Inflammatory macrophage treated with lipopolysaccharide for 4 hours (primary cell): ENCODE data around the gene ZSWIM7.
A peak's percentile ranks its signal among the peaks of the same experiment; 100 is the strongest.
"Not testable (repeated sequence)": the region's sequence is repeated elsewhere in the genome, so short reads cannot be mapped to it uniquely, and the experiment has no call there.

ENCODE experiments used
- DNase-seq: peaks from one replicate; pipeline ENCODE4 v3.0.0-alpha.2; 2020

ZSWIM7 gene

DNA sequence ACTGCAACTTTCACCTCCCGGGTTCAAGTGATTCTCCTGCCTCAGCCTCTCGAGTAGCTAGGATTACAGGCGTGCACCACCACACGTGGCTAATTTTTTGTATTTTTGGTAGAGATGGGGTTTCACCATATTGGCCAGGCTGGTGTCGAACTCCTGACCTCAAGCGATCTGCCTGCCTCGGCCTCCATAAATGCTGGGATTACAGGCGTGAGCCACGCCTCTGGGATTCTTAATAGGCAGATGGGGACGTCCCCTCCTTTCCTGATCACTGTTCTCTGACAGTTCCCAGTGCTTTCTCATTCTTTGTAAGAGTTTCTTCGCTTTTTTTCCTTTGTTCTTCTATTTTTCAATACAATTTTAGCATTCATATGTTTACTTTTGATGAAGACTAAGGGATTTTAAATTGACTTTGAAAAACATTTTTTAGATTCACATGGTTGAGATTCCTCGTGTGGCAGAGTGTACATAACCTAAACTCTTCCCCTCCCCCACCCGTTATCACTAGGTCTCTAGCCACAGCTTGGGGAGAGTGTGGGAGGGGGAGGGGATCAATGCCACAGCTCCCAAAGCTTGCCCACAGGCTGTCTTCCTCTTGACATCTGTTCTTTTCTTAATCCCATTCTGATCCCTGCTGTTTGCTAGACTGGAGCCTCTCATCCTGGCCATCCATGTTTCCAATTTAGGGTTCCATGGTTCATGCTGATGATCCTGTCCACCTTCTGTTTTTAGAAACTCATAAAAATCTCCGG, 43.5 kb downstream of the ZSWIM7 start:
- DNase-seq, result no peak

DNA sequence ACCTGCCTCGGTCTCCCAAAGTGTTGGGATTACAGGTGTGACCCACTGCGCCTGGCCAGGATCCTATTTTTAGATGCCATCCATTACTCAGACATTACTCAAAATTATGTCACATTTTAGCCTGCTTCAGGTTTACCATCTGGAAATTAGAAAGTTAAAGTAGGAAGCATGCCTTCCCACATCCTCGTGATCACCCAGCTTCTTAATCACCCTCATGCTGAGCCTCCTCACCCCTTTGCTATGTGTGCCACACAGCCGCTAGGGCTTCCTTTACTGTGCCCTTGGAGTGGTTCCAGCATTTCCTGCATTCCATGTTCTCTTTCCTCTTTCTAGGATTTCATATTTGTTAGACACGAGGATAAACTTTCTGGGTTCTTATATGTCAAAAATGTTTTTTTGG, 45.3 kb downstream of the ZSWIM7 start:
- peak; percentile 82 for DNase-seq

DNA sequence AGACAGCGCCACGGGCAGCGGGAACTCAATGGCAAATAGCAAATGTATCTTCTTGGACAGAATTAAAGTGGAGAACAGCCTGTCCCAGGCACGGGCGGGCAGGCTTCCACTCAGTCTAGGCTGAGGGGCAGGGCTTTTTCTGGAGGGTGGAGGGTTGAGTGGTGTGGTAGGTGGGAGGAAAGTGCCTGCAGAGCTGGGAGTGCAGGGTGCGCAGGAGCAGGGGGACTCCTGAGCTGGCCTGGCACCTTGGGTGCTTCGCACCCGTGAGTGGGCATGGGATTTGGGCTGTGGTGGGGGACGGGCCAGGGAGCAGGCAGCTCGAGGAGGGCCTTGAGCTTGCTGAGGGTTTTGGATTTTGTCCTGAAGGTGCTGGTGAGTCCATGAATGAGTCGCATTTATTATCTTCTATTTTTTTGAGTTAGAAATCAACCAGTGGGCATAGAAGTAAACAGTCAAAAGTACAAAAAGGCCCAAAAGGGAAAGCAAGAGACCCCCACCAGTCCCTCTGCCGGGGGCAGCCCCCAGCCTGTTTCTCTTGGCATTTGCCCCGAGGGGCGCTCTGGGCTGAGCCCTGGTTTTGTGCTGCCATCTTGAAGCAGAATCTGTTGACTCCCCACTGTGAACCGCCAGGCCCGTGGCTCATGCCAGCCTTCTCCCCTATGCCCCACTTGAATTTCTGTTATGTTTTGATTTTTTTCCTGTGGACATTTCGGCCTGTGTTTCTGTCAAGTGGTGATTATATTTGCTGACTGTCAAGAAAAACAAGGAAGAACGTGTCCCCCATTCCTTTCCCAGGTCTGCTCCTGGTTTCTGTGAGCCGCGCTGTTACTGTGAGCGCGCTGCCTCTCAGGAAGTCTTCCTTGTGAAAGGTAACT, 46.4 kb downstream of the ZSWIM7 start:
- no peak for DNase-seq

DNA sequence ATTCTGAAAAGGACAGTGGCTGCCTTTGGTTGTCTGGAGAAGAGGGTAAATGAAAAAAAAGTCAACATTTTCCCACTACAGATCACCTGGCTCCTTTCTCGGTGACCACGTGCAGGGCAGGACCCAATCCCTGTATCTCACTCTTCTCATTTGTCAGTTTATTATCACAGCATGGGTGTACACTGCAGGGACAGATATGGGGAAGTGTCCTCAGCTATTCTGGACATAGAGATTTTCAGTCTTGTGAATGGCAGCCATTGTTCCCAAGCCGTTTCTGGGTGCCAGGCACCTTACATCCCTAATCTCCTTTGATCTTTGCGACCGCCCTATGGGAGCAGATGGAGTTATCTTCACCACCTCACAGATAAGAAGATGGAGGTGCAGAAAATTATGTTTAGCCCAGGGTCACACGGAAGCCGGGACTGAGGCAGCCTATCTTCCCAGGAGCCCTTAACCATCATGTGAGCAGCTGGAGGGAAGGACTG, 47.4 kb downstream of the ZSWIM7 start:
- DNase-seq, result no peak

DNA sequence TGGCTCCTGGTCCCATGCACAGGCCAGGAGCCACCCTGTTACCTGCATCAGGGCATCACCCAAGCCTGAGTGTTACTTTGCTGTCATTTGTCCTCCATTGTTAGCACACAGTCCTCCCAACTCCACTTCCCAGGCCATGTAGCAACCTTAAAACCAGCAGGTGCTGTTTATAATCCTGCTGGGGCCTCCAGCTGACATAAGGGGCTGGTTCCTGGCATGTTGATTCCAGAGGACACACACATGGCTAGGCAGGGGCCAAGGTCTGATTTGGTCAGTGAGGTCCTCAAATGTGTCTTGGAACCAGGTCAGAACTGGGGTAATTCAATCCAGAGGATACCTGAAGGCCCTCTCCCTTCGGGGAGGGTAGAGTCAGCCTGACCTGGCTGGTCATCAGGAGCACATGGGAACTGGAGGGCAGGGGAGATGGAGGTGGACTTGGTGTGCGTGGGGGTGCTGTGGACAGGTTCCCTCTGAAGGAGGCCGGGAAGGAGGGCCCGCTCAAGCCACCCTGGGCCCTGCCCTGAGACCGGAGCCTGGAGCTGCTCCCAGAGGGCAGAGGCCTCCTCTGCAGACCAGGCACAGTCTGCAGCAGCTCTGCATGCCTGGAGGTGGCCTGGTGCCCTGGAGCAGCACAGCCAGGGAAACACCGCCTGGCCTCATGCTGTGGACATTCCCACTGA, 48.0 kb downstream of the ZSWIM7 start:
- DNase-seq, result no peak

DNA sequence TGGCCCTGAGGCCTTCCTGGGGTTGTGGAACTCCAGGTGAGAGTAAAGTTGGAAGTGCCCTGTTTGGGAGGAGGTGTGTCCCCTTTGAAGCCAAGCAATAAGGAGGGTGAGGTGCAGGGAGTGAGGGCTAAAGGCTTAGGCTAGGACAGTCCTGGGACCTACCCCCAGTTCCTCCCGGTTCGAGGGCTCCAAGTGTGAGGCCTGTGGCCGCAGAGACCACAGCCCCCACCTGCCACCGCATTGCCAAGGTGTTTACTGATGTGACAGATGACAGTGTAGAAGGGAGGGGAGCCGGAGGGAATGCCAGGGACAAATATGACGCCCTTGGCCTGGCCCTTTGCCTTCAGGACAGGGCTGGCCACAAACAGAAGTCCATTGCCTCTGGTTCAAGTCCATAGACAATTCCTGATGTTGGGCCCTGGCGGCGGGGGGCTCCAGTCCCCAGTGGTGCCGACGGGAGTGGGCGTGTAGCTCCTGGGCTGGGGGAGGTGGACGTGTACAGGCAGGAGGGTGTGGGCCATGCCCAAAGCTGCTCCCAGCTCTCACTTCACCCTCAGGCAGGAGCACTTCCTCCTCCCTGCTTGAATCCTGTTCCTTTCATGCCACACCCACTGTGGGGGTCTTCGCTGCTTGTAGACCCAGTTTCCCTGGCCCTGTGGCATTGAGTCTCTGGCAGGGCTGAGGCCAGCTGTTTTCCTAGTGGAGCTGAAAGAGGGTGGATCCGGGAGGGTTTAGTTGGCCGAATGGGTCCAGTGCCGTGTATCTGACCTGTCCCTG, 51.3 kb downstream of the ZSWIM7 start:
- no peak for DNase-seq

DNA sequence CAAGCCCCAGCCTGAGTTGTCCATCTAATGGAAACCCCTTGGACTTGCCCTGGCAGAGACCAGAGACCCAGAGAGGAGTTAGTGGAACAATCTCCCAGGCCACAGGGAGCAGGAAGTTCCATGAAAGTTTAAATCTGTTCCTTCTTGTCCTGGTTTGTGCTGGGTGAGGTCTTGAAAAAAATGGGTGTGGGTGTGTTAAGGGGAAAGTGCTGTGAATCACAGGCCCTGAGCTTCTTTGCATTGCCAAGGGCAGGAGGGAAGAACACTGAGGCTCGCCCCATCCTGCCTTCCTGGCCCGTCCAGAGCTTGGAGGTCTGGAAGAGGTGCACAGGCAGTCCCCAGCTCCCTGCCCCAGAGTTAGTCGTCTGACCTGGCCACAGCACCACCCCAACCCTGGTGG, 52.2 kb downstream of the ZSWIM7 start:
- DNase-seq, result peak; percentile 59

DNA sequence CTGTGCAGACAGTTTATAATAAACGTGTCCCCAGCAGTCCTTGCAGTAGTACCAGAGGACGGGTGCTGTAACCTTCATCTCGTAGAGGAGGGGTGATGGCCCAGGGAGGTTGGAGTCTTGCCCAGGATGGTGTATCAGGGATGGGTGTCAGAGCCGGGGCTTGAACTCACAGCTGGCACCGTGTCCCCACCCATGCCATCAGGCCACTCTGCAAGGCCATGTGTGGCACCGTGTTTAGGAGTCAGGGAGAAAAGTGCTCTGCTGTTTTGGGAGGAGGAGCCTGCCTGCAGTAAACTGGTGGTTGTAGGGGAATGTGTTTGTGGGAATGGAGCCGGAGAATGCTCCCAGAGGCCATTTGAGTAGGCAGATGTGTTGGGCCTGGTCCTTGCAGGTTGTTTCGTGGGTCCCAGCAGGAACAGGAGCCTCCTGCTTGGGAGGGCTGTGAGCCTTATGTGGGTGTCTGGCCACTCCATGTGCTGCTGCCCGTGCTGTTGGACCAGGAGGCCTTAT, 52.8 kb downstream of the ZSWIM7 start:
- DNase-seq, result no peak

DNA sequence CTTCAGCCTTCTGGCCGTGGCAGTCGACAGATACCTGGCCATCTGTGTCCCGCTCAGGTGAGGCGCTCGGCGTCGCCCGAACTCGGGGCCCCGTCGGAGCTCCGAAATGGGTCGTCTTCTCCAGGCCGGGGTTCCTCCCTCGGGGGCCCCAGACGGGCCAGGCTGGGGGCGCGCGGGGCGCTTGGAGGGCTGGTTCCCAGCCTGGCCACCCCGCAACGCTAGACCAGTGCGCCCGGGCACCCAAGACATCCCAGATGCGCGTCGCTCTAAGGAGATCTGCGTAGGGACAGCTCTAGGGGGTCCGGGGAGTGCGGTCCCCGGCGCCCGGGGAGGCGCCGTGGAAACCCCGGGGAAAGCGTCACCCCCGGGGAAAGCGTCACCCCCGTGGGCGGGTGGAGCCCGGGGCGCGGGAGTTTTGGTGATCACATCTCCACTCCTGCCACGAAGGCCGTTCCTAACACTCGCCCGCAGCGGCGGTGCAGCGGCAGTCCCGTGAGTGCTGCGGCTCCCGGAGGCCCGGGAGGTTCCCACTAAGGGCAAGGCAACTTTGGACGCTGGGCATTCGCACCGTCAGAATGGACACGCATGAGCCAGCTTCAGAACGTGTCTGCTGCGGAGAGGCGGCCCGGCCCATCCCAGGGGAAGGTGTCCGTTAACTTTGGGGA, 53.8 kb downstream of the ZSWIM7 start:
- peak; percentile 65 for DNase-seq

DNA sequence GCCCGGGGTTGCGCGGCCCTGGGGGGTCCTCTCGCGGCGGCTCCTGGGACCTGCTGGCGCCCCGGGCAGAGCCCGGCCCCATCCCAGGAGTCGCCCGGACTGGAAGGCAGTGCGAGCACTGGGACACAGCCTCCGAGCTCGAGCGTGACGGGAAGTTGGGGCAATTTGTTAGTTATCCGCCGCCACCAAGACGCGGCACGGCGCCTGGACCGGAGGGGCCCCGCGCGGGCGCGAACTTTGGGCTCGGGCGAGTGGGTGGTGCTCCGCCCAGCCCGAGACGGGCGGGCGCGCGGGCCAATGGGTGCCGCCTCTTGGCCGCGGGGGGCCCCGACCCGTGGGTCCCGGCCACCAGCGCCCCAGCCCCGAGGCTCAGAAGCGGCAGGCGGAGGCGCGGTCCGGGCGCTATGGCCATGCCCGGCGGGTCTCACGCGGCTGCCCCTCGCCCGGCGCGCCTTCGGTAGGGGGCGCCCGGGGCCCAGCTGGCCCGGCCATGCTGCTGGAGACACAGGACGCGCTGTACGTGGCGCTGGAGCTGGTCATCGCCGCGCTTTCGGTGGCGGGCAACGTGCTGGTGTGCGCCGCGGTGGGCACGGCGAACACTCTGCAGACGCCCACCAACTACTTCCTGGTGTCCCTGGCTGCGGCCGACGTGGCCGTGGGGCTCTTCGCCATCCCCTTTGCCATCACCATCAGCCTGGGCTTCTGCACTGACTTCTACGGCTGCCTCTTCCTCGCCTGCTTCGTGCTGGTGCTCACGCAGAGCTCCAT, 54.6 kb downstream of the ZSWIM7 start, which contains the start of gene ADORA2B:
Gene ADORA2B, plus strand, starts transcription at position 372 of the 768 bp plus-strand sequence. Its CDS starts 119 bp downstream, at position 491.
- DNase-seq, result peak; percentile 74

DNA sequence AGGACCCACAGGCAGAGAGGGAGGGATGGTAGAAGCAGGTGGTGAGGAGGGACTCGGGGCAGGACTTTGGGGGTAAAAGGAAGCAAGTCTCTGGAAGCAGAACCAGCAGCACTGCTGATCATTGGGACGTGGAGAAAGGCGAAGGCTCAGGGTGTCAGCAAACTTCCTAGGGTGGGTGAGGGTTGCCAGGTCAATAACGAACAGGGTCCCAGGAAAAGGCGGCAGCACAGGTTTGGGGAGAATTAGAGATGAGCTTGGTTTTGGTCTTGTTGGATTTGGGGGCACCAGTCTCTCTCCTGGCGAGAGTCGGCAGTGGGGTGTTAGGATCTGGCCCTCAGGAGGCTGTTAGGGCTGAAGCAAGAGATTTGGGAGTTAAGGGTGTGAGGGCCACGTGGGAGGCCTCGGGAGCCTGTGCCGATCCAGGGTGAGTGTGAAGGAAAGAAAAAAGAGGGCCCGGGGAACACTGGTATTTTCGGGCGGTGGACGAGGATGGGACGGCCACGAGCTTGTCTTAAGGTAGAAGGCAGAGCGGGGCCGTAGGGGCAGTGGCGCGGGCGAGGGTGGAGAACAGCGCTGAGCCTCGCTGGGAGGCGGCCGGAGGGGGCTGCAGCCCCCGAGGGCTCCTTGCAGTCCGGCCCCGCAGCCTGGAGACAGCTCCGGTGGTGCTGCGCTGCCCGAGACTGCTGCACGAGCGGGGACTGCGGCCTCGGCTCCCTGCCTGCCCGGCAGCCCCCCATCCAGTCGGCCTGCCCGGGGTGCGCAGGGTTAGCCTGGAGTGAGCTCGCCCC, 55.3 kb downstream of the ZSWIM7 start:
- DNase-seq, result no peak

DNA sequence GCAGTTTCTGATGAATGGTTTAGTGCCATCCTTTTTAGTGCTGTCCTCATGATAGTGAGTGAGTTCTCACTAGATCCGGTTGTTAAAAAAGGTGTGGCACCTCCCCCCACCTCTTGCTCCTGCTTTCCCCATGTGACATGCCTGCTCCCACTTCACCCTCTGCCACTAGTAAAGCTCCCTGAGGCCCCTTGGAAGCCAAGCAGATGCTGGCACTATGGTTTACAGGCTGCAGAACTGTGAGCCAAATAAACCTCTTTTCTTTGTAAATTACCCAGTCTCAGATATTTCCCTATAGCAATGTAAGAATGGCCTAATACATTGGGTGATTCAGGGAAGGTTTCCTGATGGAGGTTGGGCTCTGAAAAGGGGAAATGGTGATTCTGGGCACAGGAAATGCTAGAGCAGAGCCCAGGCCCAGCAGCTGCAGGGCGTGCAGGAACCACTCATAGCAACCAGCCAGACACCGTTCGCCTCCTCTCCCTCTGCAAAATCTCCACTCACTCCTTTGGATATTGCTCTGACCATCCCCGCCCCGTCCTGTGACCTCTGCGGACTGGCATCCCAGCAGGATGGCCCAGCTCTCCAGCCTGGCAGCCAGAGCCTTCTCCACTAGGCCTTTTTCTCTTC, 57.2 kb downstream of the ZSWIM7 start:
- peak; percentile 91 for DNase-seq

DNA sequence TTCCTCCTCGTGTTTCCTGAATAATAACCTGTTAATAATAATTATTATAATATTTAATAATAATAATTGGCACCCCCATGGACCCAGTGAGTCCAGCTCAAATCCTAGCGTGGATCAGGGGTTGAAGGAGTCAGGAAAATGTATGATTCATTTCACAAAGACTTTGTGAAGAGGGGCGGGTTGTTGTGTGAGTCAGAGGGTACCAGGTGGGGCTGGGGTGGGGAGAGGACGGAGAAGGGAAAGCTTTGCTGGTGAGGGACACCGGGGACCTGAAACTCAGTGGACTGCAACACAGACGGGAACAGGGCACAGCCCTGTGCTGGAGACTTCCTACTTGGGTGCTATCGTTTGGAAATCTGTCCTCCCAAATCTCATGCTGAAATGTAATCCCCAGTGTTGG, 57.7 kb downstream of the ZSWIM7 start:
- no peak for DNase-seq

DNA sequence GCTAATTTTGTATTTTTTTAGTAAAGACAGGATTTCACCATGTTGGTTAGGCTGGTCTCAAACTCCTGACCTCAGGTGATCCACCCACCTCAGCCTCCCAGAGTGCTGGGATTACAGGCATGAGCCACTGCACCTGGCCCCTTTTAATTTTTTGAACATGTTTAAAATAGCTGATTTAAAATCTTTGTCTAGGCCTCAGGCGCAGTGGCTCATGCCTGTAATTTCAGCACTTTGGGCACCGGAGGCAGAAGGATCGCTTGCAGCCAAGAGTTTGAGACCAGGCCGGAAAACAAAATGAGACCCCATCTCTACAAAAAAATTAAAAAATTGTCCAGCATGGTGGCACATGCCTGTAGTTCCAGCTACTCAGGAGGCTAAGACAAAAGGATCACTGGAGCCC, 63.0 kb downstream of the ZSWIM7 start:
- DNase-seq, result not testable (repeated sequence)

DNA sequence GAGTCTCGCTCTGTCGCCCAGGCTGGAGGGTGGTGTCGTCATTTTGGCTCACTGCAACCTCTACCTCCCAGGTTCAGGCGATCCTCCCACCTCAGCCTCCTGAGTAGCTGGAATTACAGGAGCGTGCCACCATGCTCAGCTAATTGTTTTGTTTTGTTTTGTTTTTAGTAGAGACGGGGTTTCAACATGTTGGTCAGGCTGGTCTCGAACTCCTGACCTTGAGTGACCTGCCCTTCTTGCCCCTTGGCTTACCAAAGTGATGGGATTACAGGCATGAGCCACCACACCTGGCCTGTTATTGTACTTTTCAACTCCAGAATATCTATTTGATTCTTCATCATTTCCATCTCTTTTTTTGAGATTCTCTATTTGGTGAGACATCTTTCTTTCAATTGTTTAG, 63.6 kb downstream of the ZSWIM7 start:
- no peak for DNase-seq

DNA sequence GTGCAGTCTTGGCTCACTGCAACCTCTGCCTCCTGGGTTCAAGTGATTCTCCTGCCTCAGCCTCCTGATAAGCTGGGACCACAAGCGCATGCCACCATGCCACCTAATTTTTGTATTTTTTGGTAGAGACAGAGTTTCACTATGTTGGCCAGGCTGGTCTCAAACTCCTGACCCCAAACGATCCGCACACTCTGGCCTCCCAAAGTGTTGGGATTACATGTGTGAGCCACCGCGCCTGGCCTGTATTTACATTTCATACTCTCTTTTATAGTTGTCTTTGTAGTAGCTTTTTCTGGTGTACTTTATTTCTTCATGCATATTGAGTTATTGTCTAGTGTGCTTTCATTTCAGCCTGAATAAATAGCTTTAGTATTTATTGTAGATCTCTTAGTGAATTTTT, 64.6 kb downstream of the ZSWIM7 start:
- DNase-seq, result no peak

DNA sequence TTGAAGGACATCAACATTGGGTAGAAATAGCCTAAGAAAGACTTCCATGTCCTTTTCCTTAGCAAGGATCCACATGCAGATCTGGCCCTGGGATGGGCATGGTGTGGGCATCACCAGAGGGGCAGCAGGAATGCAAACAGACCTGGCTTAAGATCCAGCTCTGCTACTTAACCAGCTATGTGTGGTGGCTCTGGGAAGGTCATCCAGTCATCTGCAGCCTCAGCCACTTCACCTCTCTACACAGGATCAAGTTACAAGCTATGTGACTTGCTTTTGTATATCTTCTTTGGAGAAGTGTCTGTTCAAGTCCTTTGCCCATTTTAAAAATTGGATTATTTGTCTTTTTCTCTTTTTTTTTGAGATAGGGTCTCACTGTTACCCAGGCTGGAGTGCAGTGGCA, 68.1 kb downstream of the ZSWIM7 start:
- DNase-seq, result no peak

DNA sequence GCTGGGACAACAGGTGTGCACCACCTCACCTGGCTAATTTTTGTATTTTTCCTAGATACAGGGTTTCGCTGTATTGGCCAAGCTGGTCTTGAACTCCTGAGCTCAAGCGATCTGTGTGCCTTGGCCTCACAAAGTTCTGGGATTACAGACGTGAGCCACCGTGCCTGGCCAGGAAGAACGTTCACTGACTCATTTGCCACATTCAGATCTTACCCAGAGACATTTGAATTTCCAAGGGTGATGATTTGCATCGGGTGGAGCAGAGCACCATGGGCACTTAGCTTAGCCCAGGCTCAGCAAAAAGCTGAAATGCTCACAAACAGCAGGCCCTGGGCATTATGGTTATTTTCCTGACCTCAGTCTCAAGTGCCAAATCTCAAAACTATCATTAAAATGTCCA, 69.1 kb downstream of the ZSWIM7 start:
- DNase-seq, result no peak

DNA sequence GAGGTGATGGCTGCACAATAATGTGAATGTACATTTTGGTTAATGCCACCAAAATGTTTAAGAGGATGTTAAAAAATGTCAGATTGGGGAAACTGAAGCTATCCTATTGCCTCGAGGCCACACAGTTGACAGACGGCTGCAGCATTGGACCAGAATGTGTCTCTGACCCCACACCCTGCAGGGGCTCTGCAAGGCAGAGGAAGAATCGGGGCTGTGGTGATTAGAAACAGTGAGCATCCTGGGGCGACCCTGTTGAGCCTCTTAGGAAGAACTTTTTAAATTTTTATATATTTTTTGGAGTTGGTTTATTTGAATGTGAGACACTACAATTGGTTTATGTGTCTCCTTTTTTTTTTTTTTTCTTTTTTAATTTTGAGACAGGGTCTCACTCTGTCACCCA, 69.6 kb downstream of the ZSWIM7 start:
- no peak for DNase-seq
